Endodermal cell (in vitro differentiated cells): Measurements from ENCODE around the gene AIF1L. TPM values are rescaled to one million over a fixed set of nuclear protein-coding genes. Genes with fewer than 3 reads are reported as not detected.
"Not testable (repeated sequence)": the region's sequence is repeated elsewhere in the genome, so short reads cannot be mapped to it uniquely, and the experiment has no call there.

Source experiments
- DNase-seq: peaks from one replicate; pipeline ENCODE4 v3.0.0-alpha.2; 2017
- H3K27ac ChIP-seq: 2 replicates; pipeline ENCODE4 v1.5.1; 2013; ENCODE audit warnings: mild to moderate bottlenecking, low read depth, low read length, moderate library complexity
- H3K27me3 ChIP-seq: 2 replicates; pipeline ENCODE4 v1.6.1; 2013; ENCODE audit warnings: mild to moderate bottlenecking, low read length, moderate library complexity; ENCODE audit not compliant: insufficient read depth, control insufficient read depth, poor library complexity, severe bottlenecking
- H3K36me3 ChIP-seq: 2 replicates; pipeline ENCODE4 v1.7.0; 2013; ENCODE audit warnings: mild to moderate bottlenecking, low read length, moderate library complexity; ENCODE audit not compliant: control insufficient read depth, insufficient read depth
- H3K4me1 ChIP-seq: one replicate; pipeline ENCODE4 v1.7.0; 2013; ENCODE audit warnings: low read length; ENCODE audit not compliant: control insufficient read depth, insufficient read depth
- H3K4me3 ChIP-seq: 2 replicates; pipeline ENCODE4 v1.5.1; 2013; ENCODE audit warnings: mild to moderate bottlenecking, low read length, moderate library complexity
- H3K9ac ChIP-seq: 2 replicates; pipeline ENCODE4 v1.6.1; 2013; ENCODE audit warnings: mild to moderate bottlenecking, low read length, moderate library complexity; ENCODE audit not compliant: poor library complexity, severe bottlenecking; ENCODE audit errors: extremely low read depth
- H3K9me3 ChIP-seq: 2 replicates; pipeline ENCODE4 v1.6.1; 2013; ENCODE audit warnings: mild to moderate bottlenecking, low read length, moderate library complexity; ENCODE audit not compliant: control insufficient read depth
- H3K27ac Mint-ChIP-seq: 2 replicates; pipeline ENCODE4 v1.8.0; 2020; ENCODE audit warnings: mixed read lengths
- H3K27me3 Mint-ChIP-seq: 2 replicates; pipeline ENCODE4 v1.8.0; 2021; ENCODE audit warnings: mild to moderate bottlenecking, mixed read lengths; ENCODE audit not compliant: insufficient read depth
- H3K36me3 Mint-ChIP-seq: 2 replicates; pipeline ENCODE4 v1.8.0; 2020; ENCODE audit warnings: low read depth, mixed read lengths
- H3K4me1 Mint-ChIP-seq: 2 replicates; pipeline ENCODE4 v1.8.0; 2020; ENCODE audit warnings: mixed read lengths
- H3K4me3 Mint-ChIP-seq: 2 replicates; pipeline ENCODE4 v1.8.0; 2020; ENCODE audit warnings: mild to moderate bottlenecking, moderate library complexity, mixed read lengths
- H3K9me3 Mint-ChIP-seq: 2 replicates; pipeline ENCODE4 v1.8.0; 2020; ENCODE audit warnings: mild to moderate bottlenecking, mixed read lengths
- WGBS, 2 experiments: methylation state at CpG; one replicate each; pipeline versions ENCODE4 v1.1.5 to v1.1.7; 2013; ENCODE audit warnings: missing lambda C conversion rate in 2 of 2, mixed read lengths in 1 of 2; ENCODE audit not compliant: insufficient coverage in 1 of 2, insufficient read length in 1 of 2; 5-methylcytosine and 5-hydroxymethylcytosine counted together
- total RNA-seq, 2 donors: library from RNA; stranded (reverse); fragmentation: NEBNext Ultra II Directional in 1 of 2; extraction: Animal tissue kit (Norgen Biotek cat#: 25700) in 1 of 2; gene quantifications; 2 replicates in 1 of 2; 3 replicates in 1 of 2; pipeline ENCODE4 v1.2.1, GENCODE V29; 2021
- TF ChIP-seq, protein P1 (sequence below): fragments of 200-600 bp; sonication (generic); conservative IDR thresholded peaks from 2 replicates; pipeline ENCODE4 v1.5.0; 2021; ENCODE audit warnings: antibody characterized with exemption, mild to moderate bottlenecking

Gene AIF1L
- total RNA-seq, 2 donors from 2014 or later = 93.4 to 117 TPM

DNA sequence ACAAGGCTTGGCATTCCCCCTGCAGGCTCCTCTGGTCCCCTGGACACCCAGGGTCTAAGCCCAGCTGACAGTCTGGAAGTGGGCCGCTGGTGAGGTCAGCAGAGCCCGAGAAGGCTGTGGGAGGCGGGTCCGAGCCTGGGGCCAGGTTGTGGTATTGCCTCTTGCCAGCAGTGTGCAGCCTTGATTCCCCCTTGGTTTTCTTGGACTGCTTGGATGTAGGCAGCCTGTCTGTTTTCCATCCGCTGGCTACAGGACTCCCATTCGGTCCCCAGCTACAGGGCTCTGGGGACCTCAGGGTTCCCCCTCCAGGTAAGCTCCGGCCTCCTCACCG, 1.6 kb downstream of the AIF1L start:
- H3K9ac ChIP-seq = no peak overlapping the region
- no peaks in the 10 kb centered on the region for H3K36me3 ChIP-seq
- H3K27me3 ChIP-seq = no peaks in the 10 kb centered on the region
- no peak for DNase-seq
- Mint-ChIP-seq H3K36me3 (peaks cover 4% of the 10 kb centered on the region), H3K4me1 (peaks cover 20% of the 10 kb centered on the region), H3K4me3 (peak overlapping the region; percentile 75), H3K9me3 (no peaks in the 10 kb centered on the region), H3K27me3 (peaks cover 16% of the 10 kb centered on the region), H3K27ac (no peak overlapping the region)
- peaks cover 20% of the 10 kb centered on the region for H3K4me1 ChIP-seq
- H3K27ac ChIP-seq = no peak overlapping the region
- 90 to 97% methylated on average over 5 to 8 of the region's 8 CpGs for WGBS, 2 experiments
- H3K9me3 ChIP-seq = no peaks in the 10 kb centered on the region
- TF ChIP-seq, protein P1, sequence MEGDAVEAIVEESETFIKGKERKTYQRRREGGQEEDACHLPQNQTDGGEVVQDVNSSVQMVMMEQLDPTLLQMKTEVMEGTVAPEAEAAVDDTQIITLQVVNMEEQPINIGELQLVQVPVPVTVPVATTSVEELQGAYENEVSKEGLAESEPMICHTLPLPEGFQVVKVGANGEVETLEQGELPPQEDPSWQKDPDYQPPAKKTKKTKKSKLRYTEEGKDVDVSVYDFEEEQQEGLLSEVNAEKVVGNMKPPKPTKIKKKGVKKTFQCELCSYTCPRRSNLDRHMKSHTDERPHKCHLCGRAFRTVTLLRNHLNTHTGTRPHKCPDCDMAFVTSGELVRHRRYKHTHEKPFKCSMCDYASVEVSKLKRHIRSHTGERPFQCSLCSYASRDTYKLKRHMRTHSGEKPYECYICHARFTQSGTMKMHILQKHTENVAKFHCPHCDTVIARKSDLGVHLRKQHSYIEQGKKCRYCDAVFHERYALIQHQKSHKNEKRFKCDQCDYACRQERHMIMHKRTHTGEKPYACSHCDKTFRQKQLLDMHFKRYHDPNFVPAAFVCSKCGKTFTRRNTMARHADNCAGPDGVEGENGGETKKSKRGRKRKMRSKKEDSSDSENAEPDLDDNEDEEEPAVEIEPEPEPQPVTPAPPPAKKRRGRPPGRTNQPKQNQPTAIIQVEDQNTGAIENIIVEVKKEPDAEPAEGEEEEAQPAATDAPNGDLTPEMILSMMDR = no peak
- peak overlapping the region; percentile 85 for H3K4me3 ChIP-seq

DNA sequence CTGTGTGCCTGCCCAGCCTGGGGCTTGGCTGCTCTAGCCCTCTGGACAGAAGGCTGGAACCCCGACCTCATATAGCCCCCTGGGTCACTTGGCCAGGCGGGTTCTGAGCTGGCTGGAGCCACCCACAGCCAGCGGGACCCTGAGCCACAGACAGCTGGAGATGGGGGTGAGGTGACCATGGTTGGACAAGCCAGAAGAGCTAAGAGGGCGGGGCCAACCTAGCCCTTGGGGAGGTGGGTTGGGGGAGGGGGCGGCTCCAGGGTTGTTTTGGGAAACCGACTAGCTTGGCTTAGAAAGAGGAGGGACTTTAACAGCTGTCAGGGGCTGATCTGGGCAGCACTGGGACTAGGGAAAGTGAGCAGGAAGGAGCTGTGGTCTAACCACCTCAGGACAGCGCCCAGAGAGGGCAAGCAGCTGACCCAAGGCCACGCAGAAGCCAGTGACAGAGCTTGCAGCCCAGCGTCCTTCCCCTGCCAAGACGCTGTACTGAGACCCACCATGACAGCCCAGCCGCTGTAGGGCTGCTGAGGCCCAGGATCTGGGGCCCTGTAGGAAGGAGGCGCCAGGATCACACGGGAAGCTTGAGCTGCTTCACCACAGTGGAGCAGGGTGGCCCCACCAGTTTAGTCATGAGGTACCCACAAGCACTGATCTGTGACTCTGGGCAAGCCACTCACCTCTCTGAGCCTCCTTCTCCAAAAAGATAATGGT, 2.2 kb downstream of the AIF1L start:
- Mint-ChIP-seq H3K4me3 (peak overlapping the region; percentile 10), H3K4me1 (peaks cover 20% of the 10 kb centered on the region), H3K9me3 (no peaks in the 10 kb centered on the region), H3K27ac (peak overlapping the region; percentile 87), H3K27me3 (peaks cover 16% of the 10 kb centered on the region), H3K36me3 (peaks cover 4% of the 10 kb centered on the region)
- Histone ChIP-seq H3K4me3 (no peak overlapping the region), H3K9me3 (no peaks in the 10 kb centered on the region), H3K36me3 (no peaks in the 10 kb centered on the region), H3K27me3 (no peaks in the 10 kb centered on the region), H3K9ac (peak overlapping the region; percentile 23), H3K4me1 (peaks cover 20% of the 10 kb centered on the region), H3K27ac (no peak overlapping the region)
- 80 to 85% methylated on average over 5 to 13 of the region's 13 CpGs for WGBS, 2 experiments
- TF ChIP-seq, protein P1 = no peak
- no peak for DNase-seq

DNA sequence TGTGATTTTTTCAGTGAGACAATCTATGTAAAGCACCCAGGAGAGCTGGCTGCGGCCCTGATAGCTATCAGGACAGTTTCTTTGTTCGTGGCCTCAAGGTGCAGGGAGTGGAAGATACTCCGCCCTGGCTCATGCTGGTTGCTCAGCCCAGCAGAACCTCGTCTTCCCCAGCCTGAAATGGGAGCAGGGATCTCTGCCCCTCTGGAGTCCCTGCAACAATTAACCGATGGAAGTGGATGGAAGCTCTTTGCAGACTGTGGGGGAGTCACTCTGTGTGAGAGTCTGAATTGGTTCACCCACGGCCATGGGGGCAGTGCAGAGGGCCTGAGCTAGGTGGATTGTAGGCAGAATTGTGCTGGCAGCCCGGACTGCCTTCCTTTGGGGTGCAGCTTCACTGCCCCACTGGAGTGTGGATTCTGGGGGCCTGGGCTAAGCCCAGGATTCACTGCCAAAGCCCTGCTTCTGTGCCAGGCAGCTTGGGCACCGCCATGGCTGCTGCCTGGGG, 2.8 kb downstream of the AIF1L start:
- Mint-ChIP-seq H3K27me3 (peaks cover 16% of the 10 kb centered on the region), H3K9me3 (no peaks in the 10 kb centered on the region), H3K4me1 (peaks cover 20% of the 10 kb centered on the region), H3K27ac (peak overlapping the region; percentile 87), H3K4me3 (peak overlapping the region; percentile 10), H3K36me3 (peaks cover 4% of the 10 kb centered on the region)
- DNase-seq = no peak
- H3K27ac ChIP-seq = no peak overlapping the region
- H3K9ac ChIP-seq = peak overlapping the region; percentile 23
- H3K4me3 ChIP-seq = no peak overlapping the region
- H3K9me3 ChIP-seq = no peaks in the 10 kb centered on the region
- peaks cover 20% of the 10 kb centered on the region for H3K4me1 ChIP-seq
- no peaks in the 10 kb centered on the region for H3K36me3 ChIP-seq
- no peaks in the 10 kb centered on the region for H3K27me3 ChIP-seq
- TF ChIP-seq, protein P1 = no peak
- WGBS, 2 experiments = 81 to 93% methylated on average over 5 to 8 of the region's 8 CpGs

DNA sequence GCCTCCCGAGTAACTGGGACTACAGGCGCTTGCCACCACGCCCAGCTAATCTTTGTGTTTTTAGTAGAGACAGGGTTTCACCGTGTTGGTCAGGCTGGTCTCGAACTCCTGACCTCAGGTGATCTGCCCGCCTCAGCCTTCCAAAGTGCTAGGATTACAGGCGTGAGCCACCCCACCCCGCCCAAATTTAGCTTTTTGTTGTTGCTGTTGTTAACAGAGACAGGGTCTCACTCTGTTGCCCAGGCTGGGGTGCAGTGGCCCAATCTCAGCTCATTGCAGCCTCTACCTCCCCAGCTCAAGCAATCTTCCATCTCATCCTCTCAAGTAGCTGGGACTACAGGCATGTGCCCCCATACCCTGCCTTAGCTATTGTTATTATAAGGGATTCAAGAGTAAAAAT, 3.5 kb downstream of the AIF1L start:
- H3K9ac ChIP-seq, H3K27ac Mint-ChIP-seq, H3K27me3 ChIP-seq, H3K9me3 ChIP-seq, H3K4me3 Mint-ChIP-seq, H3K27ac ChIP-seq, H3K4me3 ChIP-seq, H3K9me3 Mint-ChIP-seq, DNase-seq, H3K36me3 ChIP-seq, H3K36me3 Mint-ChIP-seq: not testable (repeated sequence)
- H3K4me1 ChIP-seq = peaks cover 20% of the 10 kb centered on the region
- Mint-ChIP-seq H3K27me3 (peaks cover 12% of the 10 kb centered on the region), H3K4me1 (peaks cover 20% of the 10 kb centered on the region)
- WGBS, 2 experiments = 91 to 95% methylated on average over 4 to 8 of the region's 8 CpGs
